KMS-11 (cell line): ENCODE measurements around the gene JAG1.

ENCODE experiments used
- H2AFZ ChIP-seq: fragments of 200-600 bp; sonication (generic); 2 replicates; pipeline ENCODE4 v1.6.1; 2016; ENCODE audit warnings: antibody characterized with exemption, mixed run types, low read depth
- H3K27ac ChIP-seq: fragments of 200-600 bp; sonication (generic); 2 replicates; pipeline ENCODE4 v1.6.1; 2016; ENCODE audit warnings: mild to moderate bottlenecking, mixed run types
- H3K27me3 ChIP-seq: fragments of 200-600 bp; sonication (generic); 2 replicates; pipeline ENCODE4 v1.6.1; 2017; ENCODE audit warnings: mild to moderate bottlenecking, low read depth, mixed run types, moderate library complexity; ENCODE audit not compliant: insufficient read depth
- H3K36me3 ChIP-seq: fragments of 200-600 bp; sonication (generic); 2 replicates; pipeline ENCODE4 v1.6.1; 2017; ENCODE audit warnings: mild to moderate bottlenecking, mixed run types; ENCODE audit not compliant: insufficient read depth
- H3K4me1 ChIP-seq: fragments of 200-600 bp; sonication (generic); 2 replicates; pipeline ENCODE4 v1.6.1; 2016; ENCODE audit warnings: mild to moderate bottlenecking, low read depth, mixed run types; ENCODE audit not compliant: poor library complexity, severe bottlenecking
- H3K4me2 ChIP-seq: fragments of 200-600 bp; sonication (generic); 2 replicates; pipeline ENCODE4 v1.7.0; 2016; ENCODE audit warnings: mild to moderate bottlenecking, mixed run types
- H3K4me3 ChIP-seq: fragments of 200-600 bp; sonication (generic); IDR thresholded peaks from 2 replicates; pipeline ENCODE4 v1.6.1; 2017; ENCODE audit warnings: low read depth, low read length, mixed read lengths; ENCODE audit not compliant: insufficient read depth
- H3K79me2 ChIP-seq: fragments of 200-600 bp; sonication (generic); 2 replicates; pipeline ENCODE4 v1.6.1; 2016; ENCODE audit warnings: low read depth, mixed run types; ENCODE audit not compliant: insufficient read depth
- H3K9ac ChIP-seq: fragments of 200-600 bp; sonication (generic); 2 replicates; pipeline ENCODE4 v1.6.1; 2016; ENCODE audit warnings: mild to moderate bottlenecking, mixed run types
- H4K20me1 ChIP-seq: fragments of 200-600 bp; sonication (generic); 2 replicates; pipeline ENCODE4 v1.6.1; 2016; ENCODE audit warnings: mild to moderate bottlenecking, mixed run types; ENCODE audit not compliant: insufficient read depth
- CTCF ChIP-seq: fragments of 200-600 bp; sonication (generic); conservative IDR thresholded peaks from 2 replicates; pipeline ENCODE4 v1.6.1; 2017; ENCODE audit warnings: low read depth, mild to moderate bottlenecking, antibody characterized with exemption, low read length, moderate library complexity, mixed read lengths

Gene JAG1

DNA sequence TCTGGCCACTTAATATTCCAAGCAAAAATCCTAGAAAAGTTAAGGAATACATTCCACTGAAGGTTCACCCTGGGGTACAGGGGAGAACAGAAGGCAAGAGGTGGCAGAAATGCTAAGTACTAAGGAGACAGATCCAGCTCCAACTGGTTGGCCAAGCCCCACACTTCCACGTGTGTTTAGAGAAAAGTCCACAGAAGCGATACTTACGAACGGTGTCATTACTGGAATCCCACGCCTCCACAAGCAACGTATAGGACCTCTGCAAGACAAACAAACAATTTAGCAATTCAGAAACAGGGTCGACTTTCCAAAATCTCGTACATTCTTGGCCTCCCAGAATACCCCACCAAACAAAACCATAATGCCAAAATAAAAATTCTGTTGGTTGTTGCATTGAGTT is 10.0 kb downstream of the JAG1 start:
- no peak for TF ChIP-seq CTCF
- H3K4me1 ChIP-seq: peaks cover 5% of the 10 kb centered on the region

GRCh38 chr20:10662661-10663458 is 10.9 kb downstream of the JAG1 start:
- Histone ChIP-seq H3K9ac (no peak overlapping the region), H2AFZ (no peak overlapping the region), H3K4me1 (no peaks in the 10 kb centered on the region), H3K27me3 (no peaks in the 10 kb centered on the region), H4K20me1 (no peaks in the 10 kb centered on the region), H3K79me2 (no peaks in the 10 kb centered on the region), H3K4me2 (no peak overlapping the region), H3K27ac (no peak overlapping the region), H3K4me3 (no peak overlapping the region), H3K36me3 (no peaks in the 10 kb centered on the region)
- no peak for TF ChIP-seq CTCF

More for the DNA sequence above, 10.0 kb downstream of the JAG1 start:
- Histone ChIP-seq H3K27ac (no peak overlapping the region), H3K9ac (no peak overlapping the region), H2AFZ (no peak overlapping the region), H3K4me3 (no peak overlapping the region), H3K79me2 (no peaks in the 10 kb centered on the region; the same call in 1 of the 2 replicates), H3K4me2 (no peak overlapping the region), H4K20me1 (no peaks in the 10 kb centered on the region), H3K36me3 (no peaks in the 10 kb centered on the region), H3K27me3 (no peaks in the 10 kb centered on the region)

GRCh38 chr20:10662151-10662550 is 11.6 kb downstream of the JAG1 start:
- Histone ChIP-seq H3K4me3 (no peak overlapping the region), H4K20me1 (no peaks in the 10 kb centered on the region), H3K27ac (no peak overlapping the region), H3K79me2 (no peaks in the 10 kb centered on the region), H2AFZ (no peak overlapping the region), H3K36me3 (no peaks in the 10 kb centered on the region), H3K9ac (no peak overlapping the region), H3K4me2 (no peak overlapping the region), H3K4me1 (no peaks in the 10 kb centered on the region), H3K27me3 (no peaks in the 10 kb centered on the region)
- no peak for TF ChIP-seq CTCF

DNA sequence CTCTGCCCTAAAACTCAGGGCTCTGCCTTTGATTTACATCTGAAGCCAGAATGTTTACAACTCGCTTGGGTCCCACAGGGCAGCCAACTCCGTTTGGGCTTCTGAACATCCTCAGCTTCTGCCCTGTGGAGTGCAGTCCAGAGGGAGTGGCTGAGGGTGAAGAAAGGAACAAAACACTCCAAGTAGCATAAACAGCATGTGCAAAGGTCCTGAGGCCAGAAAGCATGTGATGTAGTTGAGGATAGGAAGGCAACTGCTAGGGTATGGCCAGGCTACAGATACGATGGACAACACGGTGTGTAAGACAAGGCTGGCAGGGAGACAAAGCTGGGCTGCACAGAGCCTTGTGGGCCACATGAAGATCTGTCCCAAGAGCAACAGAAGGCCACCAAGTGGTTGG is 12.5 kb downstream of the JAG1 start:
- no peaks in the 10 kb centered on the region for H3K27me3 ChIP-seq
- H3K4me1 ChIP-seq: no peaks in the 10 kb centered on the region
- H3K79me2 ChIP-seq: no peaks in the 10 kb centered on the region
- TF ChIP-seq CTCF: no peak
- no peak overlapping the region for H3K4me2 ChIP-seq
- no peaks in the 10 kb centered on the region for H3K36me3 ChIP-seq
- H4K20me1 ChIP-seq: no peaks in the 10 kb centered on the region
- no peak overlapping the region for H3K4me3 ChIP-seq
- no peak overlapping the region for H2AFZ ChIP-seq
- no peak overlapping the region for H3K27ac ChIP-seq
- H3K9ac ChIP-seq: no peak overlapping the region
